Endothelial cell of umbilical vein (primary cell): ENCODE data around the gene TBCD. TPM values are rescaled to one million over a fixed set of nuclear protein-coding genes. Genes with fewer than 3 reads are reported as not detected.

ENCODE experiments used
- BruUV-seq: library from RNA; stranded (reverse); fragments of 400-500 nt; replicated peaks from 2 replicates; lab custom pipeline; 2021; lab: Mats Ljungman, UMichigan
- CTCF ChIA-PET: fragments of 300-600, 350-600 bp; sonication (Branson Sonifier 250); formaldehyde crosslinking; loops from one replicate; lab custom pipeline; 2021; ENCODE audit warnings: antibody characterized with exemption, inconsistent platforms; lab: Charles Lee
- POLR2A ChIA-PET: fragments of 300-600, 350-600 bp; sonication (Branson Sonifier 250); formaldehyde crosslinking; loops from one replicate; lab custom pipeline; 2021; ENCODE audit warnings: antibody characterized with exemption, inconsistent platforms; lab: Charles Lee
- DNase-seq: peaks from one replicate; pipeline ENCODE4 v3.0.0-alpha.2; 2011; ENCODE audit warnings: low read depth, low spot score
- FAIRE-seq: peaks from 2 replicates; lab custom pipeline; 2011; peaks lifted over from hg19 to GRCh38; lab: Jason Lieb, UNC
- H2AFZ ChIP-seq: 2 replicates; pipeline ENCODE4 v1.6.0; 2012; ENCODE audit warnings: low read depth, low read length, control low read depth, inconsistent platforms
- H3K27ac ChIP-seq: 2 replicates; pipeline ENCODE4 v1.5.1; 2011; ENCODE audit warnings: low read depth, mild to moderate bottlenecking, control low read depth, low read length, moderate library complexity; ENCODE audit not compliant: insufficient read depth
- H3K27me3 ChIP-seq, 2 experiments: 2 replicates each; pipeline versions ENCODE4 v1.6.0 to v1.6.1; 2011; ENCODE audit warnings: low read length in 2 of 2, mixed read lengths in 1 of 2; ENCODE audit not compliant: control insufficient read depth in 2 of 2, insufficient read depth in 2 of 2
- H3K36me3 ChIP-seq, 2 experiments: 2 replicates in 1 of 2; 3 replicates in 1 of 2; pipeline ENCODE4 v1.5.1; 2011; ENCODE audit warnings: low read length in 2 of 2, mild to moderate bottlenecking in 1 of 2, moderate library complexity in 1 of 2; ENCODE audit not compliant: control insufficient read depth in 2 of 2, insufficient read depth in 2 of 2; ENCODE audit errors: extremely low read depth in 1 of 2
- H3K4me1 ChIP-seq: 3 replicates; pipeline ENCODE4 v1.5.1; 2011; ENCODE audit warnings: mild to moderate bottlenecking, low read length; ENCODE audit not compliant: control insufficient read depth, insufficient read depth; ENCODE audit errors: extremely low read depth
- H3K4me2 ChIP-seq: 2 replicates; pipeline ENCODE4 v1.6.1; 2011; ENCODE audit warnings: low read length, control low read depth, mixed read lengths; ENCODE audit not compliant: insufficient read depth
- H3K4me3 ChIP-seq, 3 experiments: fragments of 200-600 bp in 1 of 3; sonication (generic), shearing (Covaris generic) in 1 of 3; replicated peaks in 1 of 3; 2 replicates each; pipeline ENCODE4 v1.5.1; 2011 to 2016; ENCODE audit warnings: control low read depth in 3 of 3, low read length in 3 of 3, mild to moderate bottlenecking in 2 of 3, inconsistent platforms in 1 of 3, low read depth in 1 of 3, moderate library complexity in 1 of 3; ENCODE audit not compliant: insufficient read depth in 1 of 3
- H3K79me2 ChIP-seq: 2 replicates; pipeline ENCODE4 v1.6.0; 2012; ENCODE audit warnings: low read length, inconsistent platforms; ENCODE audit not compliant: control insufficient read depth, insufficient read depth
- H3K9ac ChIP-seq: replicated peaks from 2 replicates; pipeline ENCODE3; 2011; ENCODE audit warnings: low read length, control low read depth; ENCODE audit not compliant: insufficient read depth; ENCODE audit errors: extremely low read depth
- H3K9me1 ChIP-seq: replicated peaks from 3 replicates; pipeline ENCODE4 v1.6.0; 2011; ENCODE audit warnings: mild to moderate bottlenecking, low read length; ENCODE audit not compliant: control insufficient read depth, insufficient read depth; ENCODE audit errors: extremely low read depth
- H3K9me3 ChIP-seq: replicated peaks from 2 replicates; pipeline ENCODE4 v1.5.1; 2012; ENCODE audit warnings: low read length, inconsistent platforms; ENCODE audit not compliant: control insufficient read depth, insufficient read depth
- H4K20me1 ChIP-seq: replicated peaks from 2 replicates; pipeline ENCODE3; 2011; ENCODE audit warnings: mild to moderate bottlenecking, low read length; ENCODE audit not compliant: control insufficient read depth, insufficient read depth; ENCODE audit errors: extremely low read depth
- CTCF ChIP-seq, 2 donors: IDR thresholded peaks; 1 replicate in 1 of 2; 2 replicates in 1 of 2; pipeline ENCODE4 v1.5.1; 2011; ENCODE audit warnings: low read length in 2 of 2, mild to moderate bottlenecking in 2 of 2, moderate library complexity in 2 of 2, control low read depth in 1 of 2, inconsistent platforms in 1 of 2, low read depth in 1 of 2; ENCODE audit not compliant: insufficient read depth in 1 of 2; ENCODE audit errors: extremely low read depth in 1 of 2
- EZH2 ChIP-seq: IDR thresholded peaks from 2 replicates; pipeline ENCODE4 v1.6.1; 2012; ENCODE audit warnings: borderline replicate concordance, low read depth, mild to moderate bottlenecking, moderate library complexity, low read length, inconsistent platforms; ENCODE audit not compliant: severe bottlenecking
- FOS ChIP-seq: IDR thresholded peaks from 2 replicates; pipeline ENCODE4 v1.6.1; 2011; ENCODE audit warnings: mild to moderate bottlenecking, low read length, moderate library complexity, borderline replicate concordance; ENCODE audit not compliant: insufficient read depth
- GATA2 ChIP-seq: IDR thresholded peaks from 2 replicates; pipeline ENCODE4 v1.7.0; 2011; ENCODE audit warnings: low read depth, mild to moderate bottlenecking, moderate library complexity, mixed read lengths, low read length; ENCODE audit not compliant: insufficient read length, insufficient read depth
- JUN ChIP-seq: IDR thresholded peaks from 2 replicates; pipeline ENCODE4 v1.6.1; 2011; ENCODE audit warnings: borderline replicate concordance, low read depth; ENCODE audit not compliant: insufficient read length, insufficient read depth
- MAX ChIP-seq: IDR thresholded peaks from 2 replicates; pipeline ENCODE4 v1.6.1; 2011; ENCODE audit not compliant: insufficient read depth, insufficient read length
- MYC ChIP-seq: IDR thresholded peaks from one replicate; pipeline ENCODE4 v1.6.1; 2011; ENCODE audit warnings: mild to moderate bottlenecking, low read depth, low read length
- POLR2A ChIP-seq: IDR thresholded peaks from 2 replicates; pipeline ENCODE4 v1.6.1; 2012; ENCODE audit warnings: low read depth, mild to moderate bottlenecking, control low read depth, low read length
- POLR2AphosphoS5 ChIP-seq: IDR thresholded peaks from 2 replicates; pipeline ENCODE4 v1.6.1; 2012; ENCODE audit warnings: low read depth, mild to moderate bottlenecking, control low read depth, low read length, moderate library complexity; ENCODE audit not compliant: insufficient read depth
- dilution Hi-C: fragments of 300-500 bp; cut with MboI; formaldehyde crosslinking; loops from one replicate; pipeline ENCODE4 v1.15.0; 2019; ENCODE audit warnings: low sequenced_read_pairs; ENCODE audit not compliant: extremely low pct_ligation_motif_present
- intact Hi-C: fragments of 100-400 bp; cut with micrococcal nuclease; formaldehyde crosslinking; loops from one replicate; pipeline ENCODE4 v1.10.0; 2022
- polyA plus RNA-seq, 4 experiments: library from polyadenylated mRNA; depleted of rRNA in 3 of 4; stranded (reverse) in 3 of 4; unstranded in 1 of 4; fragments of >200 nt; gene quantifications; 2 replicates each; pipeline versions ENCODE4 v1.2.1 to v1.2.3, GENCODE V29; 2011 to 2012; ENCODE audit warnings: missing spikeins in 1 of 4
- total RNA-seq: library from RNA; stranded (reverse); gene quantifications from 2 replicates; pipeline ENCODE4 v1.2.3, GENCODE V29; 2021

TBCD gene
- total and polyA plus RNA-seq, 2 donors (not counting 3 experiments of a cell fraction or from before 2014, with no cell fraction given): 121 to 145 TPM

GRCh38 chr17:82981141-82981730, 229.4 kb downstream of the TBCD start:
- no peak for FAIRE-seq
- ChIA-PET CTCF (no interaction called here), POLR2A (no interaction called here)
- H3K4me1 ChIP-seq: peaks cover 7% of the 10 kb centered on the region
- H4K20me1 ChIP-seq: no peaks in the 10 kb centered on the region
- no peaks in the 10 kb centered on the region for H3K27me3 ChIP-seq
- H3K79me2 ChIP-seq: no peaks in the 10 kb centered on the region
- no peak overlapping the region for H3K9ac ChIP-seq
- H2AFZ ChIP-seq: no peak overlapping the region
- intact Hi-C loops (no loop called here), dilution Hi-C loops (no loop called here)
- no peak overlapping the region for H3K4me3 ChIP-seq
- H3K9me1 ChIP-seq: no peaks in the 10 kb centered on the region
- DNase-seq: no peak
- H3K4me2 ChIP-seq: no peak overlapping the region
- TF ChIP-seq POLR2AphosphoS5 (no peak), EZH2 (no peak), GATA2 (no peak), FOS (no peak), CTCF (IDR thresholded peaks at IDR 0.05; ENCODE audit: extremely low read depth in 1 of 2, insufficient read depth in 1 of 2, low read depth in 1 of 2, low read length in 2 of 2) (no peak), POLR2A (no peak), MYC (no peak), MAX (no peak), JUN (no peak)
- no TSS peak for BruUV-seq
- no peak overlapping the region for H3K27ac ChIP-seq
- H3K36me3 ChIP-seq: no peaks in the 10 kb centered on the region
- H3K9me3 ChIP-seq: no peaks in the 10 kb centered on the region
